GM18502 (cell line): ENCODE results near the gene PSMG4.
"Not testable (repeated sequence)": the region's sequence is repeated elsewhere in the genome, so short reads cannot be mapped to it uniquely, and the experiment has no call there.

Experiments used
- ATAC-seq: cut with Tn5 transposase; IDR thresholded peaks from one replicate; pipeline ENCODE4 v1.9.1; 2021; ENCODE audit warnings: mild to moderate bottlenecking; ENCODE audit not compliant: unreplicated experiment, poor library complexity

The PSMG4 gene

DNA sequence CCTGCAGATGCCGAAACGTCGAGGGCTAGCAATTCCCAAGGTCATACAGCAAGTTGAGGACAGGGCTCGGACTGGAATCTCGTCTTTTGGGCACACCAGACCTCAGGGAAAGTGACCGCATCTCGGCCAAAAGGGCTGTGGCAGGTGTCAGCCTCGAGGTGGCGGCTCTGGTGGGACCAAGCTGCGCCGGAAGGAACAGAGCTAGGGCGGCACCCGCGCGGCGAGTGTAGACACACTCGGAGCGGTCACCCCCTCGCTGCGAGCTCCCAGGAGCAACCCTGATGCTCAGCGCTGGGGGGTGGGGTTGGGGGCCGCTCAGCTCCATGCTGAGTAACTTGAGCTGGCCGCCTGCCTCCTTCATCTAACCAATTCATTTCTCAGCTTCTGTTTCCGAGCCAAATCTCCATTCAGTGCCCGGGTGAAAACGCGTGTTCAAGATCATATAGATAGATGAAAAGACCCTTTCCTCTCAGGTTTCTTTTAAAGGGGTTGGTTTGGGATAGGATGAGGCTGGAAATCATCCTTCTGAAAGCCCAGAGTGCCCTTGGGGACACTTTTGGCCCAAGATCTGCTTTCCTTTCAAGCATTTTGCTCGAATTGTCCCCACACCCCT lies 29.1 kb upstream of the PSMG4 start:
- ATAC-seq = no peak

- no peak for ATAC-seq
These were observed 28.4 kb upstream of the PSMG4 start for GRCh38 chr6:3230256-3230882.

DNA sequence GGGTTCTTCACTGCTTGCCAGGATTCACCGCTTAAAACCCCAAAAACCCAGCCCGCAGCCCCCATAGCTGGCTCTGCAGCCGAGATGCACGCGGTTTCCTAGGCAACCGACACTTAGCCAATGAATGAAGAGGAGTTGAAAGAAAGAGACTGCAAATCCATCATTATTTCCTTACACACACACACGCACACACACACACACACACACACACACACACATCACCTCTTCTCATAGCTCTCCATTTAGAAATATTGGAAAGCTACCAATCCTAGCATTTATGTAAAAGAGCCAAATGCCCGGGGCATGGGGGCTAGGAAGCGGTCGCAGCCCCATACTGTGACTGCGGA lies 27.9 kb upstream of the PSMG4 start:
- ATAC-seq = no peak

DNA sequence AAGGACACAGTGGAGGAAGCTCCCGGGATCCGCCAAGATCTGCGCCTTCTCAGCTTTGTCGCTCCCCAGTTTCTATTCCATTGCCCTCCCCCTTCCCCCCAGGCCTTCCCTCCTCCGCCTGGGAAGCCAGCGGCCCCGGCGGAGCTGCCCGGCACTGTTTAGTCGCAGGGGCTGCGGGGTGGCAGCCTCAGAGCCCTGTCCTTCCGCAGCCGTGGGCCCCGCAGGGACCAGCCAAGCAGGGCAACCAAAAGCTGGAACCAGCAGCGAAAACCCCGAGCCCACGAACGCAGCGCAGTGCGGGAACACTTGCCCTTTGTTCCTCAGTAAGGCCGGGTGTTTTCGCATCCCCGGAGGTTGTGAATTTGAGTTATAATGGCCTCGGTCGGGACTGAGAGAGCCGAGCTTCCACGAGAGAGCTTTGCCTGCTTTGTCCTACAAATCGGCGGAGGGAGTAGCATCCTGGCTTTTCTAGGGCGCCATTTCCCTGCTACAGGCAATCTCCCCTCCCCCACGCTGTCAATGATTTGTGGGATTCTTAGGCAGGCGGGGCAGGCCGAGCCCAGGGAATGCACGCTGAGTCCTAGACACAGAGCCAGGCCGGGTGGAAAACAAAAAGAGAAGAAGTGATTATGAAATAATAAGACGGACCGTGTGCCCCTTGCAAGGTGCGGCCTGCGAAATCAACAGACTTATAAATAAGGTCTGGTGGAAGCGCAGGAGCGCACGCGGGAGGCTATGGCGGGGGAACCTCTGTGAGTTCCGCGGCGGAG lies 27.3 kb upstream of the PSMG4 start:
- no peak for ATAC-seq

GRCh38 chr6:3232017-3232945 lies 26.5 kb upstream of the PSMG4 start:
- ATAC-seq = no peak

DNA sequence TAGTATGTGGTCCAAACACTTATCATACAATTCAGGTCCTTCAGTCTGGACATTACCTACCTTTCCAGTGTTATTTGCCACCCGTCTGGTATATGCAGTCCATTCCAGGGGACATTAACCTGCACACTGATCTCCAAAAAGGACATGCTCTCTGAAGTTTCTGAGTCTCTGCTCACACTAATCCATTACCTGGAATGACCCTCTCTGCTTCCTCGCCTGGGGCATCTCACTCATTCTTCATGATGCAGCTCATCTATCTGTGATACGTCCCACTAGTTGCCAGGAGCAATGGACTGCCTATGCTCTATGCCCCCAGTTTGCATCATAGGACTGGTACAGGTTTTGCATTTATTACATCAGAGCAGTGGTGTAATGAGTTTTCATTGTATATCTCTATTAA lies 25.4 kb upstream of the PSMG4 start:
- no peak for ATAC-seq

GRCh38 chr6:3233904-3234303 lies 24.8 kb upstream of the PSMG4 start:
- no peak for ATAC-seq

DNA sequence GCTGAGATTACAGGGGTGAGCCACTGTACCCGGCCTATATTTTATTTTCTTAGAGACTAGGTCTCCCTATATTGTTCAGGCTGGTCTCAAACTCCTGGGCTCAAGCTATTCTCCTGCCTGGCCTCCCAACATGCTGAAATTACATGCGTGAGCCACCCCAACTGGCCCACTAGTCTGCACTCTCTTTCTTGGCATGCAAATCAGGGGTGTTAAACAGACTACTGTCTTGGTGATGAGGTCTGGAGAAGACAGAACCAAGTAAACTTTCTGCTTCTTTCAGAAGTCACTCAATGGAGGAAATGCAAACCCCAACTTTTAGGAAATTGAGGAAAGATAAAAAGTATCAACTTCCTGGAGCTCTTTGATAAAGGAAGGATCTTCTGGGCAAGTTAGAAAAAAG lies 23.3 kb upstream of the PSMG4 start:
- ATAC-seq = peak; percentile 50

DNA sequence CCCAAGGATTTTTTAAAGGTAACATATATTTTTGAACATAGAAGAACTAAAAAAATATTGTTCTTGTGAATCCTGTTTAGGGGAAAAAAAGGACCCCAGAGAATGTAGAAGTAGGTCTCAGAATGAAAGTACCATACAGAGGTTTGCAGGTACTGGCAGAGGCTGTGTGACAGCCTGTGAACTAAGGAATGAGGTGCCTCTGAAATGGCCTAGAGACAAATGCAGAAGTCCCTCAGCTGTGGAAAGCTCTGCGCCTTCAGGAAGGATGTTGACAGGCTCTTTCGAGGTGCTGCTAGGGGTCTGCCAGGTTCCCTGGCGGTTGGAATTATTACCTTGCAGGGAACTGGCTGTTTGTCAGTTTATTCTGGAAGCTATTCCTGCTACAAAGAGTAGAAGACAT lies 22.7 kb upstream of the PSMG4 start:
- ATAC-seq = no peak

DNA sequence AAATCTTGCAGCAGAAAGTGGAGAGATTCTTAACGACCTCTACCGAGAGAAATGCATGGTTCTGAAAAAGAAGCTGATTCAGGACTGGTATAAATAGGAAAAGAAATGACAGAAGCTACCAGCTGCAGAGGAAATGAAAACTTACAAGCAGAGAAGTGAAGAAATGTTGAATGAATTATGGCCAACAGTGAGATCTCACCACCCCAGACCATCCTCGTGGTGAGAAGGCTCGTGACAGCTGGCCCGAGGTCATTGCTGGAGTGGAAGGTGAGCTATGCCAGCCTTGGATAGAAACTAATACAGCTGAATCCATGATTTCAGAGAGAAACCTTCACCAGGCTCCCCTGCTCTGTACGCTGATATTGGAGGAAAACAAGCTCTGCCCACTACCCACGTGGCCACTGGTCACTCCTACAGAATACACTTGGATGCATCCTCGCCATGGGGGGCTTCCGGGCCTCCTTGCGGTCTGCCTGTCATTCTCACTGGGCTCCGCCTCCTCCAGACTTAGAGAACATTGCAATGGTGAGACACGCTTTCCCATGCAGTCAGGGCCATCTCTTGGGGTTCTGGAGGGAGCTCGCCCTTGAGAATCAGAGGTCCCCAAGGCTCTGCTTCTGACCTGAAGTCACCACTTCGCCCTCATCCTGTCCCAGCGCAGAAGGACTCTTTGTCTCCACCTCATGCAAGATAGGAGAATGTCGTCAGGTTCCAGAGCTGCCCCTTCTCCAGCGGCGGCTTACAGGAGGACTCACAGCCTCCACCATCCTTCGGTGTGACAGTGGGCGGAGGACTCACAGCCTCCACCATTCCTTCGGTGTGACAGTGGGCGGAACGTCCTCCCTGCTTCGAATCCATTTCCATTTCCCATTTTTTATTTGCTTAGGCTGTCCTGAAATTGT lies 20.7 kb upstream of the PSMG4 start:
- no peak for ATAC-seq

- ATAC-seq = no peak
These were observed 19.5 kb upstream of the PSMG4 start for GRCh38 chr6:3239110-3239830.

- ATAC-seq = no peak
These were observed 18.2 kb upstream of the PSMG4 start for GRCh38 chr6:3240595-3240994.

GRCh38 chr6:3241745-3242144 lies 17.0 kb upstream of the PSMG4 start:
- not testable (repeated sequence) for ATAC-seq

DNA sequence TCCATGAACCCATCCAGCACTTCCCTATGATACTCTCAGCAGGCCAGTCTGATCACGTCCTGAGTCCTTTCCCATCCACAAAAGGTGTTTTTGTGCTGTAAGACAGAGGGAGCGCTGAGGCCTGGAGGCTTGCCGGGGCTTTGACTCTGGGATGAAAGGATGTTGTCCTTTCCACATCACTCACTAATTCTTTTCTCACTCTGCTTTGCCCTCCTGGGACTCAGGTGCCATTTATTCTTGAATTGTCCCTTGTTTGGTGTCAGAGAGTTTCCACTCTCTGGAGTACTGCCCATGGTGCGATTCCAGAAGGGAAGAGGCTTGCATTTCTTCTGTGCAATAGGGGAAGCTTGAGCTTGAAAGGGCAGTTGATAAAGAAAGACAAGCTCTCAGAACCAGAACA lies 16.0 kb upstream of the PSMG4 start:
- ATAC-seq = no peak

DNA sequence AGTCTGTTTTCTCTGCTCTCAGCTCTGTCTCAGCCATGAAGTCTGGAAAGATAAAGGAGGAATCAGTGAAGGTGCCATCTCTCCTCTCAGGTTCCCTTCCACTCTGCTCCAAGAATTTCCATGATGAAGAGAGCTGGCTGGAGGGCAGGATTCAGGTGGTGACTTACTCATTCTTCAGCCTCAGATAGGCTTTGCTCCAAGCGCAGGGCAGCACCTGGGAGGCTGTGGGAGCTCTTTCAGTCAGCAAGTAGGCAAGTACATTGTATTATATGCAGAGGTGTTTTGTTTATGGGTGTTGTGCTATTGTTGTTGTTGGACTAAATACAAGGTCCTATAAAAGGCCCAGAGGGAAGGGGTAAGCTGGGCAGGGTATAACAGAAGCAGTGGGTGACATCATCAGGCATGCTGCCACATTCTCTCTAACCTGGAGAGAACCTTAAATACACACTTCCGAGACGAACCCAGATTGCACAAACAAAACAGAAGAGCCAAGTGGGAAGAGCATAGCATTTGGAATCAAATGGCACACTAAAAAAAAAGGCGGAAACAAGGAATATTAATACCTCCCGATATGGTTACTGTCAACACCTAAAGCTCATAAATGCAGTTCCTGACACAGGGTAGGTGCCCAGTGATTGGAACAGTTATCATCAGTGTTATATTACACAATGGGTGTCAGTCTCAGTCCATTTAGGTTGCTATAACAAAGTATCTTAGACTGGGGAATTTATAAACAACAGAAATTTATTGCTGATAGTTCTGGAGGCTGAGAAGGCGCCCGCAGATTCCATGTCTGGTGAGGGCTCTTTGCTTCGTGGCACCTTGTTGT lies 14.5 kb upstream of the PSMG4 start:
- no peak for ATAC-seq

GRCh38 chr6:3244832-3245161 lies 13.9 kb upstream of the PSMG4 start:
- not testable (repeated sequence) for ATAC-seq

GRCh38 chr6:3245216-3245615 lies 13.5 kb upstream of the PSMG4 start:
- ATAC-seq = no peak
